ENCODE results near the gene STARD13. TPM values are rescaled to one million over a fixed set of nuclear protein-coding genes. Genes with fewer than 3 reads are reported as not detected.
A peak's percentile ranks its signal among the peaks of the same experiment; 100 is the strongest.

Gene STARD13
- total RNA-seq, 1 donor from 2014 or later, result 41.6 TPM

DNA sequence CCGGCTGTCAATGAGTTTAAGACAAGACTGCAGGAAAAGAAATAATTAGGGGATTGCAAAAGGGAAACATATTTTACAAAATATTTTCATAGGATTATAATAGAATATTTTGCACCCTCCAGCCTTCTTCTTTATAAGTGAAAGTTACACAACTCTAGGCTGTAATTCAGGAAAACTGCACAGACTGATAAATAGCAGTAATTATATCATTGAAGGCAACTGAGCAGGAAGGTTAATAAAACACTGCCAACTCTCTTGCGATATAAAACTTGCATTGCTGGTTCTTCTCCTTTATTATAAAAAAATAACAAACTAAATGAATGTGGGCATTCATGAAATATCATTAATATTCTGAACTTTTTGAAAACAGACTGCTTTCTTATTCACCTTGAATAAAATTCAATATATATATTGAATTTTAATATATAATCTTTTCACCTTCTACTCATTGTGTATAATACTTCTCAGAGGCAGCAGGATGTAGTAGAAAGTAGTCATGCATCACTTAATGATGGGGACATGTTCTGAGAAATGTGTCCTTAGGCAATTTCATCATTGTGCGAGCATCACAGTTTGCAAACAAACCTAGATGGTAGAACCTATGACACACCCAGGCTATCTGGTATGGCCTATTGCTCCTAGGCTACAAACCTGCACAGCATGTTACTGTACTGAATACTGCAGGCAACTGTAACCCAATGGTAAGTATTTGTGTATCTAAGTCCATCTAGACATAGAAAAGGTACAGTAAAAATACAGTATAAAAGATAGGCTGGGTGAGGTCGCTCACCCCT lies 24.9 kb upstream of the STARD13 start:
- DNase-seq, result no peak

DNA sequence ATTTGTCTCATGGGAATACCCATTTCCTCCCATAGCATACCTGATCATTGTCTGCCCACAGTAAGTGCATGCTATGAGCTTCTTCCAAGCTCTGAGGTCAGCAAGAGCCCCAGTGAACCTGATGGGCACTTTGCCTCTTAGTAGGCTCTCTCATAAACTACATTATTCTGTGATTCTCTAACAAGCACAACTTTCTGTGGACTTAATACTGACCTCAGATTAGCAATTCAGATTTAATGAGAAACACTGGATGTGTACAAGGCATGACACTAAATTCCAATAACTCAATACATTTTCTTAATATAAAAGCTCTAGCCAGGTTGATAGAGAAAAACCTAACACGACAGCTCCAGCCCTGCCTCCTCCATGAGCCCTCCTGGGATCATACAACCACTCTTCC lies 23.3 kb upstream of the STARD13 start:
- no peak for DNase-seq

DNA sequence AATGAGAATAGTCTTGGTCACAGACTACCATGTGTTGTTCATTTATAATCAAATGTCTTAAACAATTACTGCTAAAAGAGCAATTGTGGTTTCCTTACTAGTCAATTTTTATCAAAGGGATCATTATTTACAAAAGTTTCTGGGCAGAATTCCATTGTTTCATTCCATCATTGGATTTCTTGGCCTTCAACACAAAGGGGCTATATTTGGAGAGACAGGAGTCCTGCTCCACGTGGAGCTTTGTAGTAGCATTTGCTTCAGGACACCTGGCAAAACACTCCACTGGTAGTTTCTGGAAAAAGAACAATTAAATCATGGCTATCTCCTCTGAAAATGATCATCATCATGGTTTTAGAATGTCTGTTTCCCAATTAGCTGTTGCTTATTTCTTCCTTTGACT lies 22.3 kb upstream of the STARD13 start:
- peak; percentile 69 for DNase-seq

DNA sequence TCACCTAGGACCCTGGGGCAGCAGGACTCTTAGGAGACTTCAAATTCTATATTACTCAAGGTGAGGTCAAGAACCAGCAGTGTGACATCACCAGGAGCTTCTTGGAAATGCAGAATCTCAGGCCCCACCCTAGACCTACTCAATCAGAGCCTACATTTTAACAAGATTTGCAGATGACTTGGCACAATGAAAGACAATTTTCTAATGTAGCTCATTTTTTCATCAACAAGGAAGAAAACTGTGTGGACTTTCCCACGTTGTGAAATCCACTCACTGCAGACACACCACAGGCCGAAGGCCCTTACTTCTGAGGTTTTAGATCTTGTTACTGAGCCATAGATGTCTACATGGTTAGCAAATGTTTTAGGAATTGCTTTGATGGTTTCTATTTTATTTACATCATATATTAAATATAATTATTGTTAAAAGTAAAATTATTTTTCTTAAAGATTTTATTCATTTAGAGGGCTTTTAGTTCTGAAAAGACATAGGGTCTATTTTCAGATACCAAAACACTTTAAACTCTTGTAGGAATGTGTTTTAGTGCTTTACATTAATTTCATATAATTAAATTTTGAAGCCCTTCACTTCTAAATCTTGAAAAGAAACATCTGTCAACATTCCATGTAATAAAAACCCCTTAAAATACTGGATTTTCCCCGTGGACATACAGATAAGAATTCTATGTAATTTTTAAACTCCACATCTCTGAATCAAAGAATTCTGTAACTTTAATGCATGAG lies 18.5 kb upstream of the STARD13 start:
- no peak for DNase-seq

- DNase-seq, result no peak
Observed at GRCh38 chr13:33299626-33300025, 14.1 kb upstream of the STARD13 start.

GRCh38 chr13:33296793-33297425 lies 11.4 kb upstream of the STARD13 start:
- DNase-seq, result no peak

- no peak for DNase-seq
Observed at GRCh38 chr13:33292712-33293111, 7.2 kb upstream of the STARD13 start.

DNA sequence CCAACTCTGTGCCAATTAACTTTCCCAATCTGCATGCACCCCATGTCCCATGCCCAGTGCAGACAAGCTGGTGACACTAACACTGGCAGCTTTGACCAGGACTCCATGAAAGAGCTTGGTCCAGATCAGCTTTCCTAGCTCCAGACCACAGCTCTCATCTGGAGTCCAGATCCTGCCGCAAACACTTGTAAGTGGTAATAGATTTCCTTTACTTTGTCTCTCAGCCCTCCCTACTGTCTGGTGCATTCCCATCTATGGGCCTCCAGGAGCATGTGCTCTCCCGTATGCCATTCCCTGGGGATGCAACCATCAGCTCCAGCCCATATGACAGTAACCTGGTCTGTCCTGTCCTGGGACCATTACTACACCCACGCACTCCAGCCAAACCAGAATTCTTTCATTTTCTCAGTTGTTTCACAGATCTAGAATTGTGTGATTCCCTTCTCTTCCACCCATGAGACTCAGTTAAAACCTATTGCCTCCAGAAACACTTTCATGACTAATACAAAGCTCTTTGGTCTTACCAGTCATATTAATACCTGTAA lies 4.9 kb upstream of the STARD13 start:
- DNase-seq, result no peak

DNA sequence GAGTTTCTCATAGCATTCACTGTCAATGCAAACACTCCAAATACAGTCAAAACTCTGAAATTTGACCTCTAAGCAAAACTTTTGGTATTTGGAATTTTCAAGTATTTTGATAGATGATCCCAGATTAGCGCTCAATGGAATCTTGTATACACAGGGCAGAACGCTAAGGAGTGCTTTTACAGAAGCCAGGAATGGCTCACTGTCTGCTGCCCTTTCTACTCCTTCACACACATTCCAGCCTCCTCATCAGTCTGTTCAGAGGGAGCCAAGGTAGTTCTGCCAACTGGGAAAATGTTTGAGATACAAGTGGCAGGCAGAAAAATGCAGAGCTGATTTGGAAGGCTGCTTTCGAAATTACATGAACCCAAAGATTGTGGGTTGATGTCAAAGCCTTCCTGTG lies 4.4 kb upstream of the STARD13 start:
- no peak for DNase-seq

DNA sequence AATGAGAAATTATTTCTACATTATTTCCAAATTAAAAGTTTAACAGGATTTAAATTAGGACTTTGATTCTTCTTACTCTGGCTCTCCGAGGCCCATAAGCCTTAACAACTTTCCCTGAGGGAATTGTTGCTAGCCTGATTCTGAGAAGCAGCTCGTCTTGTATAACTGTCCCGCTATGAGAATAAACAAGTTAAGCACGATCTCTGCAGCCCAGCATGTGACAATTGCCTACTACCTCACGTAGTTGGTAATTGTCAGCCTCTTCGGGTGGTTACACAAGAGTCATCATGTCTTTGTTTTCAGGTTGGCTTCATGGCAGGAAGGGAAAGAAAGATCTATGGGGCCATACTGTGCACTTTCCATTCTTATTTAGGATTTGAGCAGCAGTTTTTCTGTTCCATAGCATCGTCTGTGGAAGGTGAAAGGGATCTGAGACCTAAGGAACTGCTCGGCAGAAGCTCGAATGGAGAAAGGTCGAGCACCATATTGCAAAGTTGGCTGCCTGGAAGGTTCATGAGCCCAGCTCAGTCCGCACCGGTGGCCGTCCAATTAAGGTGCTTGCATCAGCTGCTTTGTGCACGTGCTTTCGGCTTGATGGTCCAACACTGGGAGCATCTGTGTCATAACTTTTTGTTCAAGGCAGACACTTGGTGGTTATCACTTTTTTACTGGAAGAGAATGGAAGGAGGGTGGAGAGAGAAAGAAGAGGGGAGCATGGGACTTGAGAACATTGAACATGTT lies 1.8 kb upstream of the STARD13 start:
- no peak for DNase-seq

GRCh38 chr13:33286128-33286527 lies 573 bp upstream of the STARD13 start:
- DNase-seq, result no peak

GRCh38 chr13:33284916-33285315 lies 639 bp downstream of the STARD13 start:
- peak; percentile 52 for DNase-seq

DNA sequence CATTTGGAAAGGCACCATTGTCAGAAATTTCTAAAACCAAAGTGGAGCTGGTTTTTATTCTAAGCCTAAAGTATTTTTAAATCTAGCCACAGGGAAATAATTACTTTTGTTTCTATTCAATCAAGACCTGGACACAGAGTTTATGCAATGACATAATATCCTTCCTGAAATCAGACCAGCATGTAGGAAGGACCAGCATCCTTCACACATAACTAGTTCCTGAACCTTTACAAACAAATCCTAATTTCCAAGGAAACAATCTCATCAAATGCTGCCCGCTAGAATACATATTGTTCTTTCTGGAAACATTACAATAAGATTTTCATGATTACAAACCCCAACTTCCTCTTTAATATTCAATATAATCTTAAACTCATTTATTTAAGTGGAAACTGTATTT lies 1.5 kb downstream of the STARD13 start:
- DNase-seq, result peak; percentile 54

DNA sequence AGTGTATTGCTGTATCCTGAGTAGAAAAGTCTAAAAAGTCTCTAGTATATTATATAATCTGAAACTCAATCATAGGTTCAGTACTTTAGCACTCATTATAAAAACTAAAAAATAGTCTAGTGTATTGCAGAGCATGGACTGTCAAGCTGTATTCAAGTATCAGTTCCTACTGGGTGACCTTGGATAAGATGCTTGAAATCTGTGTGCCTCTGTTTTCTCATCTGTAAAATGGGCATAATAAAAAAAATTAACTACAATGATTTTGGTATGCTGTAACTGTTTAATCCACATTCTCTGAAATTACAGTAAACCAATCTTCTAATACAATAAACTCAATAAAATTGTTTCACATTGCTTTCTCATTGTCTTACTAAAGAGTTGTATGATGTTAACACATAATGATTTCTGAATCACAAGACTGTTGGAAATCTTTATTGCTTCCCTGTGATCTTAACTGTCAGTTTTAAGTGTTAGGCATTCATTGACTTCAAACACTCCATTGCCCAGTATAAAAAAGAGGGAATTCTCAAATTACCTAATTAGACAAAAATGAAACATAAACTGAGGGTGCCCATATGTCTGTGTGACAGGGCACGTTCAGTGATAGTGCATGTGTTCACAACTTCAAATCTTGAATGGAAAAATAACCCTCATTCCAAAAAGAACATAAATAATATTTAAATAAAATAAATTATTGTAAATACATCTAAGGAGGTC lies 2.2 kb downstream of the STARD13 start:
- DNase-seq, result no peak

DNA sequence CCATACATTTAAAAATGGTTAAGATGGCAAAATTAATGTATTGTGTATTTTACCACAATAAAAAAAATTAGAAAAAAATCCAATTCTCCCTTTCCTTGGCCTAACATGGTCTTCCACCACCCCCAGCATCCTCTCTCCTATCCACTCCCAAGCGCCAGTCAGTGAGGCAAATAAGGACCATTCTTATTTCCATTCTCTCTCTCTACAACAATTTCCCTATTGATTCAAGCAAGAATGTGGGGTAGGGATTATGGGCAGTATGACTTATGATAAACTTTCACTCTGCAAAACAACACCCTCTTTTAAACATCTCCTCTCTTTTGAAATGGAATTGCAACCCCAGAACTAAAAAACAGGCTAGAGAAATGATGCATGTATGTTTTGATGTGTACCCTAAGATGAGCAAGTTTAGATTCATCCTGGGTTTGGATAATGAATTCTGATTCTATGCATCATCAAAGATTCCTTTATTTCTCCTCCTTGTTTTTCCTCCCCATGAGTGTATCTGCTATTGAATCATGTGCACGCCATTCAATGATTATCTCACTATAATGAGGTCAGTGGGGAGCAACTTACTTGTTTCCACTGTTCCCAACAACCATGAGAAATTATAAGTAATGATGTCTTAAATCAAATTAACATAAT lies 3.5 kb downstream of the STARD13 start:
- no peak for DNase-seq

DNA sequence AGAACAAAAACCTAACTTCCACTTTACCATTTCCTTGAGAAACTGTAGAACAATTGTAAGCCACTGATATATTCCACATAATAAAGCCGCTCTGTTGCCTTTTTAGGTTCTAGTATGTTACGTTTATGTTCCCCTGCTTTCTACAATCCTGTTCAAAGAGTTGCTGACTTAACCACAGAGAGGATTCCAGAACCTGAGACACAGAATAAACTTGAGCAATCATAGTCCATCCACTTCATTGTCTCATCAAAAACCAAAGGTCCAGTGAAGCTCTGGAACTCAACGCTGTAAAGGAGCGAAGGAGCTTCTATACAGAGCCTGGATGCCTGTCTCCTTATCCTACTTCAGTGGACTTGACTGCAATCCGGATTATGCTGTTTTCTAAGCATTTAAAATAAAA lies 4.6 kb downstream of the STARD13 start:
- DNase-seq, result no peak

GRCh38 chr13:33280279-33280905 lies 5.2 kb downstream of the STARD13 start:
- no peak for DNase-seq

- peak; percentile 58 for DNase-seq
Observed at GRCh38 chr13:33279414-33280278, 5.9 kb downstream of the STARD13 start.

- DNase-seq, result no peak
Observed at GRCh38 chr13:33278913-33279312, 6.6 kb downstream of the STARD13 start.

DNA sequence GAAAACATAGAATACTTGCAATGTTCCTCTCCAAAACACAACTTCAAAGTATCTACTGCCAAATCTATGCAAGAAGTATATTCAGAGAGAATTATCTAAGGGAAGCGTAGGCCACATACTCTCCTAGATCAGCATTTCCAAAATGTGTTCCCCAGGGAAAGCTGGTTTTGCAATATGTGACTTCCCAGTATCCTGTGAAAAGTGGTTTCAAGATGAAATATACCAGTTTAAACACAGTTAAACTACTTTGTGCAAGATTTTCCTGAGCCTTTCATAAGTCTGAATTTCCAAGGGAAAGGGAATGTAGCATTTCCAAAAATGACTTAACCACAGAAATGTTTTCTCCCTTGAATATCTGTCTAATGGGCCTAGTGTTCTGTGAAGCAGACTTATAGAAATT lies 7.6 kb downstream of the STARD13 start:
- DNase-seq, result no peak

All from tongue (tissue), 2 donors.